Neural cell (in vitro differentiated cells): Measurements from ENCODE around the gene MYBPHL.

Source experiments
- EP300 ChIP-seq: fragments of 450-650 bp; conservative IDR thresholded peaks from 2 replicates; pipeline ENCODE4 v1.6.1; 2014; ENCODE audit warnings: antibody characterized with exemption, mild to moderate bottlenecking, moderate library complexity; ENCODE audit not compliant: poor library complexity, severe bottlenecking
- EZH2 ChIP-seq: fragments of 200-600, 300-800 bp; shearing (Covaris generic), sonication (generic); IDR thresholded peaks from 2 replicates; pipeline ENCODE4 v1.6.1; 2014; ENCODE audit warnings: antibody characterized with exemption, low read length, borderline replicate concordance, mild to moderate bottlenecking; ENCODE audit not compliant: insufficient read depth, poor library complexity, severe bottlenecking
- RAD21 ChIP-seq: fragments of 450-650 bp; conservative IDR thresholded peaks from 2 replicates; pipeline ENCODE4 v1.6.1; 2014; ENCODE audit warnings: antibody characterized with exemption, mild to moderate bottlenecking, moderate library complexity
- SMC3 ChIP-seq: fragments of 450-650 bp; conservative IDR thresholded peaks from 2 replicates; pipeline ENCODE4 v1.6.1; 2014; ENCODE audit warnings: antibody characterized with exemption, mild to moderate bottlenecking, moderate library complexity; ENCODE audit not compliant: poor library complexity
- TF ChIP-seq, protein P1 (sequence below): fragments of 450-650 bp; IDR thresholded peaks from 2 replicates; pipeline ENCODE4 v1.5.1; 2014; ENCODE audit warnings: antibody characterized with exemption, mild to moderate bottlenecking, moderate library complexity; ENCODE audit not compliant: poor library complexity, severe bottlenecking
- TF ChIP-seq, protein P2 (sequence below): IDR thresholded peaks from 2 replicates; pipeline ENCODE4 v1.6.1; 2012; ENCODE audit warnings: borderline replicate concordance

DNA sequence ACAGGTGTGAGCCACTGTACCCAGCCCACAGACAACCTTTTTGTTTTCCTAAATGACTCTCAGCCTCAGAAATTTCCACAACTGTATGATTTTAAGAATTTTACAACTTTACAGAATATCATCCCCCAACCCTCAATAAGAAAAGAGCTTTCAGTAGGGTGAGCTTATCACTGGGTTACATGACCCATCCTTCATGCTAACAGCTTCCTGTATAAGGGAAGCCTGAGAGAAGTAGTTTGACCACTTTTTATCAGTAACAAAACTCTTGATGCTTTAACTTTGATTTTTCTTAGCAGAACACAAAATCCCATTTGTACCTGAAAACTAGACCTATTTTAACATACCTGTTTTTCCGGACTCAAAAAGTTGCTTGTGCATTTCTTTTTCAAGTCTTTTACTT, 9.7 kb upstream of the MYBPHL start:
- TF ChIP-seq RAD21 = no peak
- TF ChIP-seq, protein P1, sequence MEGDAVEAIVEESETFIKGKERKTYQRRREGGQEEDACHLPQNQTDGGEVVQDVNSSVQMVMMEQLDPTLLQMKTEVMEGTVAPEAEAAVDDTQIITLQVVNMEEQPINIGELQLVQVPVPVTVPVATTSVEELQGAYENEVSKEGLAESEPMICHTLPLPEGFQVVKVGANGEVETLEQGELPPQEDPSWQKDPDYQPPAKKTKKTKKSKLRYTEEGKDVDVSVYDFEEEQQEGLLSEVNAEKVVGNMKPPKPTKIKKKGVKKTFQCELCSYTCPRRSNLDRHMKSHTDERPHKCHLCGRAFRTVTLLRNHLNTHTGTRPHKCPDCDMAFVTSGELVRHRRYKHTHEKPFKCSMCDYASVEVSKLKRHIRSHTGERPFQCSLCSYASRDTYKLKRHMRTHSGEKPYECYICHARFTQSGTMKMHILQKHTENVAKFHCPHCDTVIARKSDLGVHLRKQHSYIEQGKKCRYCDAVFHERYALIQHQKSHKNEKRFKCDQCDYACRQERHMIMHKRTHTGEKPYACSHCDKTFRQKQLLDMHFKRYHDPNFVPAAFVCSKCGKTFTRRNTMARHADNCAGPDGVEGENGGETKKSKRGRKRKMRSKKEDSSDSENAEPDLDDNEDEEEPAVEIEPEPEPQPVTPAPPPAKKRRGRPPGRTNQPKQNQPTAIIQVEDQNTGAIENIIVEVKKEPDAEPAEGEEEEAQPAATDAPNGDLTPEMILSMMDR = no peak
- no peak for TF ChIP-seq SMC3
- TF ChIP-seq EZH2 = no peak
- no peak for TF ChIP-seq EP300
- TF ChIP-seq, protein P2, sequence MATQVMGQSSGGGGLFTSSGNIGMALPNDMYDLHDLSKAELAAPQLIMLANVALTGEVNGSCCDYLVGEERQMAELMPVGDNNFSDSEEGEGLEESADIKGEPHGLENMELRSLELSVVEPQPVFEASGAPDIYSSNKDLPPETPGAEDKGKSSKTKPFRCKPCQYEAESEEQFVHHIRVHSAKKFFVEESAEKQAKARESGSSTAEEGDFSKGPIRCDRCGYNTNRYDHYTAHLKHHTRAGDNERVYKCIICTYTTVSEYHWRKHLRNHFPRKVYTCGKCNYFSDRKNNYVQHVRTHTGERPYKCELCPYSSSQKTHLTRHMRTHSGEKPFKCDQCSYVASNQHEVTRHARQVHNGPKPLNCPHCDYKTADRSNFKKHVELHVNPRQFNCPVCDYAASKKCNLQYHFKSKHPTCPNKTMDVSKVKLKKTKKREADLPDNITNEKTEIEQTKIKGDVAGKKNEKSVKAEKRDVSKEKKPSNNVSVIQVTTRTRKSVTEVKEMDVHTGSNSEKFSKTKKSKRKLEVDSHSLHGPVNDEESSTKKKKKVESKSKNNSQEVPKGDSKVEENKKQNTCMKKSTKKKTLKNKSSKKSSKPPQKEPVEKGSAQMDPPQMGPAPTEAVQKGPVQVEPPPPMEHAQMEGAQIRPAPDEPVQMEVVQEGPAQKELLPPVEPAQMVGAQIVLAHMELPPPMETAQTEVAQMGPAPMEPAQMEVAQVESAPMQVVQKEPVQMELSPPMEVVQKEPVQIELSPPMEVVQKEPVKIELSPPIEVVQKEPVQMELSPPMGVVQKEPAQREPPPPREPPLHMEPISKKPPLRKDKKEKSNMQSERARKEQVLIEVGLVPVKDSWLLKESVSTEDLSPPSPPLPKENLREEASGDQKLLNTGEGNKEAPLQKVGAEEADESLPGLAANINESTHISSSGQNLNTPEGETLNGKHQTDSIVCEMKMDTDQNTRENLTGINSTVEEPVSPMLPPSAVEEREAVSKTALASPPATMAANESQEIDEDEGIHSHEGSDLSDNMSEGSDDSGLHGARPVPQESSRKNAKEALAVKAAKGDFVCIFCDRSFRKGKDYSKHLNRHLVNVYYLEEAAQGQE = no peak
